Memory B cell (primary cell): ENCODE measurements around the gene LINC01488.
A peak's percentile ranks its signal among the peaks of the same experiment; 100 is the strongest.

Experiments used
- ATAC-seq: fragments of 150-1000 bp; cut with Tn5 transposase; 2 replicates; pipeline ENCODE4 v1.10.0; 2021; ENCODE audit warnings: low read depth, mild to moderate bottlenecking, moderate library complexity
- DNase-seq, 2 donors: peaks; one replicate each; pipeline ENCODE4 v3.0.0; 2022; ENCODE audit warnings: low spot score in 2 of 2
- H3K27ac Mint-ChIP-seq: one replicate; pipeline ENCODE4 v1.8.0; 2022; ENCODE audit warnings: mild to moderate bottlenecking, moderate library complexity, mixed read lengths
- H3K27me3 Mint-ChIP-seq: one replicate; pipeline ENCODE4 v1.8.0; 2022; ENCODE audit warnings: mixed read lengths
- H3K36me3 Mint-ChIP-seq: one replicate; pipeline ENCODE4 v1.8.0; 2022; ENCODE audit warnings: mild to moderate bottlenecking, mixed read lengths
- H3K4me1 Mint-ChIP-seq: one replicate; pipeline ENCODE4 v1.8.0; 2022; ENCODE audit warnings: mixed read lengths
- H3K4me3 Mint-ChIP-seq: one replicate; pipeline ENCODE4 v1.8.0; 2022; ENCODE audit warnings: mild to moderate bottlenecking, moderate library complexity, mixed read lengths
- H3K9me3 Mint-ChIP-seq: one replicate; pipeline ENCODE4 v1.8.0; 2022; ENCODE audit warnings: mixed read lengths

The LINC01488 gene

DNA sequence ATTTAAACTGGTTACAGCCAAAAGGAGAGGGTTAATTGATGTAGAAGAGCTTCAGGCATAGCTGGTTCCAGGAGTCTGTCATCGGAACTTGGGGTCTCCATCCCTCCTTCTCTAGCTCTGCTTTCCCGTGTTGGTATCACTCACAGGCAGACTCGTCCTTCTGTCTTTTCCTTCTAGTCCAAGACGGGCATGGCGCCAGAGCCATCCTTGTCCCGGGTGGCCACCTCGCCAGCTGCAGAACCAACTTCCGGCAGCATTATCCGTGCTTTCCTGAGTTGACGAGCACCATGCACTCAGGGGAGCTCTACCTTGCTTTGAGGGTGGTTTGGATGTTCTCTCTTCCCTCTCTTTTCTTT is 14.7 kb downstream of the LINC01488 start:
- no peak for ATAC-seq
- Mint-ChIP-seq H3K4me1 (peaks cover 16% of the 10 kb centered on the region), H3K4me3 (no peak overlapping the region), H3K9me3 (no peaks in the 10 kb centered on the region), H3K36me3 (no peaks in the 10 kb centered on the region), H3K27me3 (peaks cover 12% of the 10 kb centered on the region), H3K27ac (no peak overlapping the region)
- DNase-seq: no peak

DNA sequence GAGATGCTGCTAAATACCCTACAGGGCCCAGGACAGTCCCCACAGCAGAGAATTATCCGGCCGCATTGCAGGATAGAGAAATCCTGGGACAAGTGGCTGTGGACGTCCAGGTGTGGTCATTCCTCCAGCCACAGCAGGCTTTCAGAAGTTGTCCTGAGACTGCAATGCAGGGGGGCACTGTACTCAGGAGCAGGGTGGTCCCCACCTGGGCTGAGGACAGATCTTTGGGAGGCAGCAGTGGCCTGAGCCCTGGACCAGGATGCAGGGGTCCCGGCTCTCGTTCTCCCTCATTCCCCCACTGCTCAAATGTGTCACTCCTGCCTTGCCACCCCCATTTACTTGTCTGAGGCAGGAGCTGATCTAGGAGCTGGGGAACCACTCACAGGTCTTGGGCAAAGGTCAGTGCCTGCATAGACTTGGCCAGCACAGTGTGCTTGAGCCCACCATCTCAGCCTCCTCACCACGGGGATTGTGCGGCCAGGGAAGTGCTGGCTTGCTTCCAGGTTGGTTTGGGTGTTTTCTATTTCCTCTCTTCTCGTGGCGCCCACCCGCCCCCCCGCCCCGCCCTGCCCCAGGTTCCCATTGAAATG is 15.3 kb downstream of the LINC01488 start:
- no peaks in the 10 kb centered on the region for H3K36me3 Mint-ChIP-seq
- H3K9me3 Mint-ChIP-seq: no peaks in the 10 kb centered on the region
- H3K27ac Mint-ChIP-seq: no peak overlapping the region
- no peak for ATAC-seq
- peaks cover 9% of the 10 kb centered on the region for H3K27me3 Mint-ChIP-seq
- DNase-seq: no peak
- H3K4me3 Mint-ChIP-seq: no peak overlapping the region
- peaks cover 18% of the 10 kb centered on the region for H3K4me1 Mint-ChIP-seq

DNA sequence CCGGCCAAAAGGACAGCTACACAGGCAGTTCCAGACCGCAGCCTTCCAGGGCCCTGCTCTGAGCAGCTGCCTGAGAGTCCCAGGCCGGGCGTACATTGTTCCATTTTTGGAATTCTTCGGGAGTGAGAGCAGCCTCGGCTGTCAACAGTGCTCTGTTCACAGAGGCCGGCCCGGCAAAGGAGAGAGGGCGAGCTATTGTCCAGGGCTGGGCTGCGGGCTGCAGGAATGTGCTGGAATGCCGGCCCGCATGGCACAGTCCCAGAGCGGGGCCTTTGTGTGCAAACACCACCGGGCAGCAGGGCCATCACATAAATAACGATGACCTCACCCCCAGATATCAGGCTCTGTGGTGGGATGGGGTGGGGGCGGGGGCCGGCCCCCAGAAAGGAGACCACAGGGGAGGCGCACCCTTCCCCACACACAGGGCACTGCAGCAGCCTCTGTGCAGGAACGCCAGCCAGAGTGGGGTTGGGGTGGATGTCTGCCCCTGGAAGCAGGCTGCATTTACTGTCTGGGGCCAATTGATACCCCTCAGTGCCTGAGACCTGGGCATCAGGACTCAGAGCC is 15.8 kb downstream of the LINC01488 start:
- Mint-ChIP-seq H3K4me3 (no peak overlapping the region), H3K4me1 (peaks cover 18% of the 10 kb centered on the region), H3K36me3 (no peaks in the 10 kb centered on the region), H3K27ac (no peak overlapping the region), H3K27me3 (peaks cover 8% of the 10 kb centered on the region), H3K9me3 (no peaks in the 10 kb centered on the region)
- ATAC-seq: no peak
- DNase-seq: no peak

DNA sequence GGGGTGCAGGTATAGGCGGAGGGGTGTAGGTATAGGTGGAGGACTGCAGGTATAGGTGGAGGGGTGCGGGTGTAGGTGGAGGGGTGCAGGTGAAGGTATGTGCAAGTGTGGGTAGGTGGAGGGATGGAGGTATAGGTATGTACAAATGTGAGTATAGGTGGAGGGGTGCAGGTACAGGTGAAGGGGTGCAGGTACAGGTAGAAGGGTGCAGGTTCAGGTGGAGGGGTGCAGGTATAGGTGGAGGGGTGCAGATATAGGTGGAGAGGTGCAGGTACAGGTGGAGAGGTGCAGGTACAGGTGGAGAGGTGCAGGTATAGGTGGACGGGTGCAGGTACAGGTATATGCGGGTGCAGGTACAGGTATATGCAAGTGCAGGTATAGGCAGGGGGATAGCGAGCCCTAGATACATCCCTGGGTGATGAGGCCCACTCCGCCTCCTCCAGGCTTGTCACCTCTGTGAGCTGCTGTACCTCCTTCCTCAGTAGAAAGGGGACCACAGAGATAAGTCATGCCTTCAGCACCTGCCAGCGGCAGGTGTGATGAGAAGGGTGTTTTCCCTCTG is 17.2 kb downstream of the LINC01488 start:
- no peaks in the 10 kb centered on the region for H3K9me3 Mint-ChIP-seq
- DNase-seq: no peak
- no peak for ATAC-seq
- peaks cover 21% of the 10 kb centered on the region for H3K4me1 Mint-ChIP-seq
- H3K27ac Mint-ChIP-seq: no peak overlapping the region
- H3K27me3 Mint-ChIP-seq: peaks cover 7% of the 10 kb centered on the region
- no peaks in the 10 kb centered on the region for H3K36me3 Mint-ChIP-seq
- H3K4me3 Mint-ChIP-seq: peak overlapping the region; percentile 14

DNA sequence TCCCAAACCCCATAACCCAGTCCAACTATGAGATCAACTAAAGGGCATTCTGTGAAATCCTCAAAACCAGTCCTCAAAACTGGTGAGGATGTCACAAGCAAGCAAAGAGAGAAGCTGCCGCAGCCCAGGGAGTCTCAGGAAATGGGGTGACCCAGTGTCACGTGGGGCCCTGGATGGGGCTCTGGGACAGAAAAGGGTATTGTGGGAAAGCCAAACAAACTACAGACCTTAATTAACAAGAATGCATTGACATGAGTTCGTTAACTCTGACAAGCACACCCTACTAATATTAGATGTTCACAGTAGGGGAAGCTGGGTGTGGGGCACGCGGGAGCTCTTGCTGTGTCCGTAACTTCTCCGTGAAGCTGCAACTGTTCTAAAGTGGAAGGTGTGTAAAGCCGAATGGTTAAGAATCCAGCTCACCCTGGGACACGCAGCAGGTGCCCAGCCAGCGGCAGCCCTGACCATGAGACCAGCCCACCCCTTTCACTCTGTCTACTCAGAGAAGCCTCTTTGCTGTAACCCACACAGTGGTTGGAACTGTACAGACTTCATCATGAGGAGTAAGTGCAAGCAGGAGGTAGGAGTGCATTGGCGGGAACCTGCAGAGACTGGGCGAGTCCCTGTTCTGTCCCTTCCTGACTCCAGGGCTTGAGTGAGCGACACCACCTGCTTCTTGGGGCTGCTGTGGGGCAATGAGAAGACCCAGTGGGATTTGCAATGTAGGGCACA is 17.9 kb downstream of the LINC01488 start:
- peaks cover 7% of the 10 kb centered on the region for H3K27me3 Mint-ChIP-seq
- DNase-seq (no peak), ATAC-seq (no peak)
- H3K4me3 Mint-ChIP-seq: peak overlapping the region; percentile 14
- H3K4me1 Mint-ChIP-seq: peaks cover 21% of the 10 kb centered on the region
- no peaks in the 10 kb centered on the region for H3K36me3 Mint-ChIP-seq
- no peaks in the 10 kb centered on the region for H3K9me3 Mint-ChIP-seq
- H3K27ac Mint-ChIP-seq: no peak overlapping the region

DNA sequence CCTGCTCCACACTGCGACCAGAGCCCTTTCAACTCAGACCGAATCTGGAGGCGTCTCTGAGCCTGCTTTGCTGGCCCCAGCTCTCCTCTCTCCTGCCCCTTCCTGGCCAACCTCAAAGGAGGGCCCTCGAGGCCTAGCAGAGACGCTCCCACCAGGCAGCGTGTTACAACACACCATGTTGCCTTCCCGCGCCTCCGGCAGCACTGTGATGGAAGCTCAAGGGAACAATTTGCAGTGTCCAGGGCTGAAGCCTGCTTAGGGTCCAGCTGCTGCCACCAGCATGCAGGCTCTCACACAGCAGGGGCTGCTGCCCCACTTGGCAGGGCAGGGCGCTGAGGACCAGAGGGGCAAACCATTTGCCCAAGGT is 18.4 kb downstream of the LINC01488 start:
- H3K27me3 Mint-ChIP-seq: peaks cover 5% of the 10 kb centered on the region
- ATAC-seq: no peak
- no peak overlapping the region for H3K27ac Mint-ChIP-seq

DNA sequence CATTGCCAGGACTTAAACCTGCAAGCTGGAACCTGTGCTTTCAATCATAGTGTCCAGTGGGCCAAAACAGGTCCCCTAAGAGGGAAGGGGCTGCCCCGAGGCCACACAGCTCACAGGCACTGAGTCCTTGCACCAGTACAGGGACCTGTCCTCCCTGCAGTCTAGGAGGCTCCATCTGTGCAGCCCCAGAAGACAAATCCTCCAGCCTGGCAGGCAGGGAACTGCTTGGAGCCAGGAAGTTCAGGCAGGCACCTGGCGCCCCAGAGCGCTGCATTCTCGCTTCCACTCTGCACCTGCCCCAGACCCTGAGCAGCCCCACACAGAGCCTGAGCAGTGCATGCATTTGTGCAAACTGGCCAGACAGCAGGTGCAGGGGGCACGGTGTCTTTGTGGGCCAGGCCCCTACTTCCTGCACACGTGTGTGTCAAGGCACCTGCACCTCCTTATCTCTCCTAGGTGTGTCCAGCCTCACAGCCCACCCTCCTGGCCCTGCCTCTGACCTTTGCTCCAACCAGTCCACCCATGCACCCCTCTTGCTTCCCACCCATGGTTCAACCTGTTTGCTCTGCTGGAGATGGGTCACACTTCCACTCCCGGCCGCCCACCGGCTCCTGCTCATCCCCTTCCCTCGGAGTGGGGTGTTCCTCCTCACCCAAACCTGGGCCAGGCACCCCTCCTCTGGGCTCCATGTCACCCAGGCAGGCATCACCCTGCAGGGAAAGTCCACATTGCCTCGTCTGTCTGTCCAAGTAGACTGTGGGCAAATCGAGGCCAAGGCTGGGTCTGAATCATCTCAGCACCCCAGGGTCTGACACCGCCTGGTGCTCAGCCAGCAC is 19.0 kb downstream of the LINC01488 start:
- H3K4me3 Mint-ChIP-seq: no peak overlapping the region
- peaks cover 4% of the 10 kb centered on the region for H3K27me3 Mint-ChIP-seq
- H3K36me3 Mint-ChIP-seq: no peaks in the 10 kb centered on the region
- no peaks in the 10 kb centered on the region for H3K9me3 Mint-ChIP-seq
- DNase-seq (no peak), ATAC-seq (no peak)
- H3K4me1 Mint-ChIP-seq: peaks cover 21% of the 10 kb centered on the region
- no peak overlapping the region for H3K27ac Mint-ChIP-seq

More for the DNA sequence above, 18.4 kb downstream of the LINC01488 start:
- no peaks in the 10 kb centered on the region for H3K36me3 Mint-ChIP-seq
- DNase-seq: no peak
- H3K9me3 Mint-ChIP-seq: no peaks in the 10 kb centered on the region
- H3K4me3 Mint-ChIP-seq: no peak overlapping the region
- peaks cover 21% of the 10 kb centered on the region for H3K4me1 Mint-ChIP-seq

DNA sequence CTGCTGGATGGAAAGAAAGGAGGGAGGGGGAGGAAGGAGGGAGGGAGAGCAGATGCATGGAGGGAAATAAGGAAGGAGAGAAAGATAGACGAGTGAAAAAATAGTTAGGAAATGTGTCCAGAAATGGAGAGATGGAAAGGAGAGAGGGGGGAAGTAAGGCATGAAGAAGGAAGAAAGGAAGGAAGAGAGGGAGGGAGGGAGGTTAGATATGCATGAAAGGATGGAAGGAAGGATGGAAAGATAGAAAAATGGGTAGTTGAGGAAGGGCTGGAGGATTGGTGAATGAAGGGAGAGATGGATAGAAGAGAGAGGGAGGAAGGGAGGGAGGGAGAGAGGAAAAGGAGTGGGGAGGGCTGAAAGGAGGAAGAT is 19.6 kb downstream of the LINC01488 start:
- Mint-ChIP-seq H3K27me3 (peaks cover 2% of the 10 kb centered on the region), H3K36me3 (no peaks in the 10 kb centered on the region), H3K27ac (no peak overlapping the region), H3K4me1 (peaks cover 21% of the 10 kb centered on the region), H3K9me3 (no peaks in the 10 kb centered on the region), H3K4me3 (no peak overlapping the region)
- DNase-seq (no peak), ATAC-seq (no peak)

DNA sequence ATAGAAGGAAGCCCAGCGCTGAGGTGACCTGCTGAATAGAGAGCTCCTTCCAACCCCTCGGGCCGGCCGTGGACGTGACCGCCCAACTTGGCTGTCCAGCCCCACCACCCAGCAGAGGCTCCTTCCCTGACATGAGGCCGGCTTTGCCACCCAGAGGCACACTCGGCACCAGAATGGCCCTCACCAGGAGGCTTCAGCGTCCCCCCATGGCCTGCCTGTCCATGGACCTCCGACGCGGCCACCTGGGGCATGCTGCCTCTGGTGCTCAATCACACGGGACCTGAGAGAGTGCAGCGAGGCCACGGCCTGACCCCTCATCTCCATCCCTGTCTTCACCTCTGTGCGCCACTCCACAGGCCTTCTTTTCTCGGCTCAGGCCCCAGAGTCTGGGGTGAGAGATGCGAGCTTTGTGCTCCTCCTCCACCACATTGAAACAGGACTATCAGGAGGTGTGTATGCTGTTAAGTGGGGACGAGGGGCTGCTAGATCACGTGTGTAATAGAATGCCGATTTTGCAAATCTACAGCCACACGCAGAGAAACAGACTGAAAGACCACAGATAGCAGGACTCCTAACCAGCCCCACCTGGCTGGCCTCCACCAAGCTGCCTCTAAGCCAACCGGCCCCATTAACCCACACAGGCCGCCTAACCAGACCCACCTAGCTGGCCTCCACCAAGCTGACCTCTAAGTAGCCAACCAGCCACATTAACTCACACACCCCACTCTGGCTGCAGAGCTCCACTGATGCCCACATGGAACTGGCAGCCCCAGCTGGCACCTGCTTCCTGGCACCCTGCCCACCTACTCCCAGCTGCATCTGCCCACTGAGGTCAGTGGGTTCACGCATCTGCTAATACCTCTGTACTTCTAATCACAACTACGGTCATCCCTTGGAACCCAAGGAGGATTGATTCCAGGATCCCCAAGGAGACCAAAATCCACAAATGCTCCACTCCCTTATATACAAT is 20.7 kb downstream of the LINC01488 start:
- Mint-ChIP-seq H3K9me3 (peaks cover 2% of the 10 kb centered on the region), H3K4me3 (no peak overlapping the region), H3K27me3 (peaks cover 5% of the 10 kb centered on the region), H3K27ac (no peak overlapping the region), H3K36me3 (peaks cover 2% of the 10 kb centered on the region), H3K4me1 (peaks cover 21% of the 10 kb centered on the region)
- no peak for DNase-seq
- ATAC-seq: no peak

DNA sequence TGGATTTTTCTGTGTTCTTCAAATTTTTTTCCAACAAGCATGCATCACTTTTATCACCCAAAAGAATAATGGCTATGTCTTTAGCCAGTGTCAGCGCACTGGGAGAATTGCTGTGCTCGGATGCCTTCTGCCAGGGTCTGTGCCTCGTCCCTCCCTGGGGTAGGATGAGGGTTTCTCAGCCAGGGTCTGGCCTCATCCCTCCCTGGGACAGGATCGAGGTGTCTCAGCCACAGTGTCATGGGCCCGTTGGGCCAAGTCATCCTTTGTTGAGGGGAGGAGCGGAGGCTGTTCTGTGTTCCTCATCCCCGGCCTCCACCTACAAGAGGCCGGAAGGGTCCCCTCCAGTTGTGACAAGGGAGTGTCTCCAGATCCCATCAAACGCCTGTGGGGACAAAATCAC is 22.7 kb downstream of the LINC01488 start:
- Mint-ChIP-seq H3K27me3 (peaks cover 5% of the 10 kb centered on the region), H3K4me1 (peaks cover 12% of the 10 kb centered on the region), H3K9me3 (peaks cover 2% of the 10 kb centered on the region), H3K36me3 (peaks cover 2% of the 10 kb centered on the region), H3K27ac (no peak overlapping the region), H3K4me3 (no peak overlapping the region)
- ATAC-seq: no peak
- DNase-seq: no peak

DNA sequence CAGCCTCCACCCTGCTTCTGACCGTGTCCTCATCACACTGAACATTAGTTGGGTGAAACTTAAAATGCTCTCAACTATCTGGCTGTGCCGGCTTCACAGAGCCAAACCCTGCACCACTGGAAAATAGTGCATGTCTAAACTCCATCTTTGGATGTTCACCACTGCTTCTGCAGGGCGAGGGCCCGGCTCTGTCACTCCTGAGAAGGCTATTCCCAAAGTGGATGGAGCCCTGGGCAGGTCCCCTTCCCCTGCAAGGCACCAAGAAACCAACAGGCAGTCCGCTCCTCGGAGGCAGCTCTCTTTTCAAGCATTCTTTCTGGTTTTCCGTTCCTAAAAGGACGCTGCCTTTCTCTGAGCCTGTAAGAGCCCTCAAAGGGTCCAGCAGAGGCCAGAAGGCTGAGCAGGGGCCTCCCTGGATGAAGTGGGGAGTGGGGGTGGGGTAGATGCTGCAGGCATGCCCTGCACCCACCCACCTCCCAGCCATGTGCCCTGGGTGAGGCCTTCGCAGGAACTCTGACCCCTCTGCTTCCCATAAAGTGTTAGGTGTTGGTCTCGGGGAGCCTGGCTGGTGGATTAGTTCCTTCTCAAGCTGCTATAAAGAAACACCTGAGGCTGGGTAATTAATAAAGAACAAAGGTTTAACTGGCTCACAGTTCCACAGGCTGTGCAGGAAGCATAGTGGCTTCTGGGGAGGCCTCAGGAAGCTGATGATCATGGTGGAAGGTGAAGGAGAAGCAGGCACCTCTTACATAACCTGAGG is 23.3 kb downstream of the LINC01488 start:
- H3K4me3 Mint-ChIP-seq: no peak overlapping the region
- H3K36me3 Mint-ChIP-seq: peaks cover 2% of the 10 kb centered on the region
- no peak overlapping the region for H3K27ac Mint-ChIP-seq
- DNase-seq (no peak), ATAC-seq (no peak)
- peaks cover 5% of the 10 kb centered on the region for H3K27me3 Mint-ChIP-seq
- H3K9me3 Mint-ChIP-seq: peaks cover 2% of the 10 kb centered on the region
- peaks cover 12% of the 10 kb centered on the region for H3K4me1 Mint-ChIP-seq

DNA sequence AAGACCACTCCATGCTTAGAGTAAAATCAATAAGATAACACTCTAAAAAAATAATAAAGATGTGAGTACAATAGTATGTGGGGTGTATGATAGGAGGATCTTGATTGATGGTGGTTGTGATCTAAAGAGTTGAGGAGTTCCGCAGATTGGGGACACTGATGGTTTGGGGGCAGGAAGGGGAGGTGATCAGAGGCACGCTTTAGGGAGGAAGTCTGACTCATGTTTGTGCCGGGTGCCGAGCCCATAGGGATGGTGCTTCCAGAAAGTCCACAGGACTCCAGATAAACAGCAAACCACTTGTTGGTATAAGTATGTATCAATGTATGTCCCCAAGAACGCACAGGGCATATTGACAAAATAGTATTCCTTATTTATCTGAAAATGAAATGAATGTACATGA is 27.5 kb downstream of the LINC01488 start:
- H3K27me3 Mint-ChIP-seq: peaks cover 6% of the 10 kb centered on the region
- H3K27ac Mint-ChIP-seq: no peak overlapping the region
- peaks cover 2% of the 10 kb centered on the region for H3K4me1 Mint-ChIP-seq
- no peak overlapping the region for H3K4me3 Mint-ChIP-seq
- DNase-seq (no peak), ATAC-seq (no peak)
- H3K9me3 Mint-ChIP-seq: peaks cover 2% of the 10 kb centered on the region
- peaks cover 2% of the 10 kb centered on the region for H3K36me3 Mint-ChIP-seq

DNA sequence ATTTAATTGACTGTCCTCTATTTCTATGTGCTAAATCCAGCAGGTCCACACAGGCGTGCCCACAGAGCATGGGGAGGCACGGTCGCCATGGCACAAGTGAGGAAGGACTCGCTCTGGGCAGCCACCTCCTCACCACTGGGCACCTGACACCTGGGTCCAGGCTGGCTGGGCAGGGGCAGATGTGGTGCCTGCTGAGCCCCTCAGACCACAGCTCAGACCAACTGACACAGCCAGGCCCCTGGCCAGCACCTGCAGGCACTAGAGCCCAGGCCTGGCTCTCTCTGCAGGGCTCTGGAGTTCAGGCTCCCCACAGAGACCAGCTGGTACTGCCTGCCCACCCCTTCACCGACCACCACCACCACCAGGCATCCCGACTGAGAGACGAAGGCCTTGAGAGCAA is 27.9 kb downstream of the LINC01488 start:
- Mint-ChIP-seq H3K27me3 (peaks cover 6% of the 10 kb centered on the region), H3K4me3 (no peak overlapping the region), H3K27ac (no peak overlapping the region), H3K36me3 (peaks cover 2% of the 10 kb centered on the region), H3K9me3 (peaks cover 2% of the 10 kb centered on the region), H3K4me1 (peaks cover 2% of the 10 kb centered on the region)
- DNase-seq: no peak
- no peak for ATAC-seq
